GM12872 (cell line): ENCODE data around the gene MUC22.

Experiments used
- CTCF ChIP-seq: IDR thresholded peaks from 3 replicates; pipeline ENCODE4 v1.5.1; 2011; ENCODE audit warnings: low read depth, mild to moderate bottlenecking, low read length, moderate library complexity; ENCODE audit not compliant: insufficient read depth

MUC22 gene

GRCh38 chr6:31011153-31011552 lies 879 bp downstream of the MUC22 start:
- TF ChIP-seq CTCF = no peak

GRCh38 chr6:31016659-31017299 lies 6.5 kb downstream of the MUC22 start:
- TF ChIP-seq CTCF = no peak

- no peak for TF ChIP-seq CTCF
These were observed 9.8 kb downstream of the MUC22 start for GRCh38 chr6:31020057-31020456.

GRCh38 chr6:31025595-31025994 lies 15.3 kb downstream of the MUC22 start:
- TF ChIP-seq CTCF = no peak

GRCh38 chr6:31031095-31031494 lies 20.8 kb downstream of the MUC22 start:
- TF ChIP-seq CTCF = no peak

GRCh38 chr6:31033075-31033474 lies 22.8 kb downstream of the MUC22 start:
- TF ChIP-seq CTCF = no peak

GRCh38 chr6:31035862-31036497 lies 25.7 kb downstream of the MUC22 start:
- TF ChIP-seq CTCF = no peak

- no peak for TF ChIP-seq CTCF
These were observed 26.9 kb downstream of the MUC22 start for GRCh38 chr6:31037169-31037568.
